ENCODE data around the gene CAPRIN1. TPM values are rescaled to one million over a fixed set of nuclear protein-coding genes. Genes with fewer than 3 reads are reported as not detected.

CAPRIN1 gene
- polyA plus RNA-seq, 2 of the 4 experiments (the other 2 are of a cell fraction), result 159 to 255 TPM

- TF ChIP-seq HMGXB4 (CRISPR knock-in tag; IDR thresholded peaks at IDR 0.05; ENCODE audit: borderline replicate concordance), result no peak
These were observed 88.6 kb downstream of the CAPRIN1 start (continued) for GRCh38 chr11:34140149-34140548.

GRCh38 chr11:34143048-34143447, 91.5 kb downstream of the CAPRIN1 start:
- ChIA-PET POLR2A (no interaction called here), CTCF (interaction anchor here (0.7 to 2.4 kb wide), 5 partner anchors 9 to 223 kb away, joined by 3 to 6 read pairs (median 4); no protein-coding TSS in a partner anchor)
- H3K9me3 ChIP-seq, result no peaks in the 10 kb centered on the region
- H3K4me3 ChIP-seq, result no peak overlapping the region
- ATAC-seq (no peak), FAIRE-seq (no peak), DNase-seq (ENCODE audit: low read depth in 1 of 2, low spot score in 1 of 2) (no peak)
- no peak overlapping the region for H3K4me2 ChIP-seq
- H3K27ac ChIP-seq, result no peak overlapping the region
- 91% methylated on average over 2 of the region's 2 CpGs for WGBS (ENCODE audit: missing lambda C conversion rate)
- no peaks in the 10 kb centered on the region for H3K4me1 ChIP-seq
- TF ChIP-seq HDAC2 (IDR thresholded peaks at IDR 0.05) (no peak), MAZ (IDR thresholded peaks at IDR 0.05; ENCODE audit: borderline replicate concordance, low read depth, low read length) (no peak), GATA3 (IDR thresholded peaks at IDR 0.05; ENCODE audit: borderline replicate concordance) (no peak), USF2 (IDR thresholded peaks at IDR 0.05) (no peak)

- 93% methylated on average over 5 of the region's 5 CpGs for WGBS (ENCODE audit: missing lambda C conversion rate)
- Histone ChIP-seq H3K4me3 (no peak overlapping the region), H3K4me2 (no peak overlapping the region), H3K27ac (no peak overlapping the region), H3K9me3 (no peaks in the 10 kb centered on the region), H3K4me1 (no peaks in the 10 kb centered on the region)
- ChIA-PET CTCF (interaction anchor here (0.7 to 1.9 kb wide), 2 partner anchors 29 to 347 kb away, joined by 3 to 5 read pairs; no protein-coding TSS in a partner anchor), POLR2A (no interaction called here)
- FAIRE-seq (no peak), DNase-seq (ENCODE audit: low read depth in 1 of 2, low spot score in 1 of 2) (no peak), ATAC-seq (no peak)
- TF ChIP-seq ATOH8 (CRISPR knock-in tag; IDR thresholded peaks at IDR 0.05; ENCODE audit: low read depth), result no peak
- TF ChIP-seq GATA3 (IDR thresholded peaks at IDR 0.05; ENCODE audit: borderline replicate concordance), result no peak
- no peak for TF ChIP-seq EP300 (IDR thresholded peaks at IDR 0.05)
- TF ChIP-seq TP53 (CRISPR knock-in tag; IDR thresholded peaks at IDR 0.05), result no peak
- TF ChIP-seq JUNB (IDR thresholded peaks at IDR 0.05), result no peak
- TF ChIP-seq MYC (IDR thresholded peaks at IDR 0.05; ENCODE audit: borderline replicate concordance, low read length), result no peak
- no peak for TF ChIP-seq CBX8 (IDR thresholded peaks at IDR 0.05)
- TF ChIP-seq NPAS2 (CRISPR knock-in tag; IDR thresholded peaks at IDR 0.05; ENCODE audit: borderline replicate concordance), result no peak
- TF ChIP-seq POLR2A (IDR thresholded peaks at IDR 0.05; ENCODE audit: low read length), result no peak
- TF ChIP-seq ZSCAN20 (CRISPR knock-in tag; IDR thresholded peaks at IDR 0.05), result no peak
- TF ChIP-seq EHF (CRISPR knock-in tag; IDR thresholded peaks at IDR 0.05), result no peak
- no peak for TF ChIP-seq HOXA7 (CRISPR knock-in tag; IDR thresholded peaks at IDR 0.05)
- TF ChIP-seq USF2 (IDR thresholded peaks at IDR 0.05), result no peak
- no peak for TF ChIP-seq PHF8 (IDR thresholded peaks at IDR 0.05; ENCODE audit: borderline replicate concordance, low read depth)
- no peak for TF ChIP-seq CEBPB (IDR thresholded peaks at IDR 0.05)
- TF ChIP-seq BCL3 (IDR thresholded peaks at IDR 0.05), result no peak
- no peak for TF ChIP-seq RAD21 (conservative IDR thresholded peaks at IDR 0.05 in 1 of 2, IDR thresholded peaks at IDR 0.05 in 1 of 2)
- TF ChIP-seq HEYL (CRISPR knock-in tag; IDR thresholded peaks at IDR 0.05), result no peak
- TF ChIP-seq REST (IDR thresholded peaks at IDR 0.05), result no peak
These were observed 93.5 kb downstream of the CAPRIN1 start for GRCh38 chr11:34145073-34145472.
